ENCODE data around the gene TACC3.
"Not testable (repeated sequence)": the region's sequence is repeated elsewhere in the genome, so short reads cannot be mapped to it uniquely, and the experiment has no call there.

Gene TACC3

GRCh38 chr4:1721003-1721665 is at the start of gene TACC3, which contains the start of gene TMEM129:
TSS of gene TACC3 (plus strand) at chr4:1721521. CDS start at chr4:1723422, 1,901 bp downstream.
TSS of gene TMEM129 (minus strand) at chr4:1721323. CDS start at chr4:1720837, 486 bp downstream.
- DNase-seq = peak; percentile 96

- no peak for DNase-seq
Measured at GRCh38 chr4:1673671-1674070, 47.6 kb upstream of the TACC3 start.

GRCh38 chr4:1674682-1675081 is 46.6 kb upstream of the TACC3 start:
- no peak for DNase-seq

- no peak for DNase-seq
Measured at GRCh38 chr4:1675136-1675801, 46.1 kb upstream of the TACC3 start.

- DNase-seq = no peak
Measured at GRCh38 chr4:1675802-1676137, 45.6 kb upstream of the TACC3 start.

- DNase-seq = no peak
Measured at GRCh38 chr4:1676605-1677525, 44.5 kb upstream of the TACC3 start.

- no peak for DNase-seq
Measured at GRCh38 chr4:1678244-1678643, 43.1 kb upstream of the TACC3 start.

- DNase-seq = no peak
Measured at GRCh38 chr4:1682860-1683259, 38.5 kb upstream of the TACC3 start.

GRCh38 chr4:1683261-1683735 is 38.0 kb upstream of the TACC3 start:
- DNase-seq = peak; percentile 20

GRCh38 chr4:1683736-1684505 is 37.4 kb upstream of the TACC3 start, which contains the start of gene FAM53A:
TSS of gene FAM53A (minus strand) at chr4:1684313. CDS start at chr4:1668741, 15,572 bp downstream.
- peak; percentile 96 for DNase-seq

- DNase-seq = no peak
Measured at GRCh38 chr4:1684506-1685234, 36.7 kb upstream of the TACC3 start.

GRCh38 chr4:1685235-1686150 is 35.8 kb upstream of the TACC3 start:
- DNase-seq = no peak

- DNase-seq = no peak
Measured at GRCh38 chr4:1686440-1687036, 34.8 kb upstream of the TACC3 start.

- DNase-seq = no peak
Measured at GRCh38 chr4:1690698-1691097, 30.6 kb upstream of the TACC3 start.

- DNase-seq = no peak
Measured at GRCh38 chr4:1691737-1692373, 29.5 kb upstream of the TACC3 start.

- DNase-seq = peak; percentile 81
Measured at GRCh38 chr4:1693131-1693896, 28.0 kb upstream of the TACC3 start.

GRCh38 chr4:1695913-1696312 is 25.4 kb upstream of the TACC3 start:
- DNase-seq = no peak

GRCh38 chr4:1701671-1702070 is 19.6 kb upstream of the TACC3 start:
- not testable (repeated sequence) for DNase-seq

- no peak for DNase-seq
Measured at GRCh38 chr4:1703867-1704266, 17.5 kb upstream of the TACC3 start.

All from activated CD4-positive, alpha-beta T cell treated with anti-CD3 and anti-CD28 coated beads, Interleukin-2, Interleukin-6, amounts not matched to agents 100 ng/mL and 50 ng/mL, durations not matched to agents 16 hours and 8 hours (primary cell).